AG04450 (cell line): ENCODE data around the gene KREMEN2. TPM values are rescaled to one million over a fixed set of nuclear protein-coding genes. Genes with fewer than 3 reads are reported as not detected.
A peak's percentile ranks its signal among the peaks of the same experiment; 100 is the strongest.
"Not testable (repeated sequence)": the region's sequence is repeated elsewhere in the genome, so short reads cannot be mapped to it uniquely, and the experiment has no call there.

Experiments used
- CTCF ChIA-PET: fragments of 300-600, 350-600 bp; formaldehyde crosslinking; extraction: SDS; loops from one replicate; lab custom pipeline; 2022; ENCODE audit warnings: antibody characterized with exemption, inconsistent platforms; lab: Charles Lee
- POLR2A ChIA-PET: fragments of 350-600 bp; formaldehyde crosslinking; extraction: SDS; loops from one replicate; lab custom pipeline; 2021; ENCODE audit warnings: antibody characterized with exemption, inconsistent platforms; lab: Yijun Ruan, JAX
- DNase-seq: peaks from one replicate; pipeline ENCODE4 v3.0.0-alpha.2; 2011; ENCODE audit warnings: low read depth, low spot score
- H3K27ac ChIP-seq: one replicate; pipeline ENCODE4 v1.5.1; 2012; ENCODE audit warnings: low read depth, low read length, control low read depth
- H3K27me3 ChIP-seq: one replicate; pipeline ENCODE4 v1.6.0; 2012; ENCODE audit warnings: low read length; ENCODE audit not compliant: control insufficient read depth, insufficient read depth
- H3K4me3 ChIP-seq: 2 replicates; pipeline ENCODE4 v1.5.1; 2011; ENCODE audit warnings: mild to moderate bottlenecking, low read depth, low read length, control low read depth
- H3K9me3 ChIP-seq: 2 replicates; pipeline ENCODE4 v1.5.1; 2012; ENCODE audit warnings: low read length; ENCODE audit not compliant: control insufficient read depth, insufficient read depth
- CTCF ChIP-seq: IDR thresholded peaks from 2 replicates; pipeline ENCODE4 v1.5.1; 2011; ENCODE audit warnings: low read depth, low read length, control low read depth, inconsistent platforms
- polyA plus RNA-seq: library from polyadenylated mRNA; depleted of rRNA; stranded (reverse); fragments of >200 nt; gene quantifications from 2 replicates; pipeline ENCODE4 v1.2.3, GENCODE V29; 2011

The KREMEN2 gene
- polyA plus RNA-seq, 1 experiment, result 0.04 TPM

- Histone ChIP-seq H3K27me3 (no peaks in the 10 kb centered on the region), H3K4me3 (no peak overlapping the region), H3K27ac (no peak overlapping the region), H3K9me3 (peaks cover 3% of the 10 kb centered on the region; the same call in 1 of the 2 replicates)
- TF ChIP-seq CTCF, result no peak
- no peak for DNase-seq
- ChIA-PET CTCF (interaction anchor here (0.7 to 2.3 kb wide), 3 partner anchors 13 to 86 kb away, joined by 3 to 12 read pairs (median 3); partner anchors contain the start of gene FLYWCH1), POLR2A (no interaction called here)
These were observed 38.9 kb upstream of the KREMEN2 start for GRCh38 chr16:2924901-2925755.

GRCh38 chr16:2925951-2926649 is 38.0 kb upstream of the KREMEN2 start:
- DNase-seq, result no peak
- Histone ChIP-seq H3K4me3 (no peak overlapping the region), H3K9me3 (peaks cover 3% of the 10 kb centered on the region; the same call in 1 of the 2 replicates), H3K27ac (no peak overlapping the region), H3K27me3 (no peaks in the 10 kb centered on the region)
- ChIA-PET CTCF (interaction anchor here (0.6 to 2.7 kb wide), 26 partner anchors 9 to 105 kb away, joined by 3 to 29 read pairs (median 5); partner anchors contain the start of genes FLYWCH1 and FLYWCH2), POLR2A (interaction anchor here (1.2 kb wide), 1 partner anchor 21 kb away, joined by 4 read pairs; no protein-coding TSS in a partner anchor)
- no peak for TF ChIP-seq CTCF

GRCh38 chr16:2926650-2926999 is 37.5 kb upstream of the KREMEN2 start:
- Histone ChIP-seq H3K4me3 (no peak overlapping the region), H3K9me3 (peaks cover 3% of the 10 kb centered on the region; the same call in 1 of the 2 replicates), H3K27me3 (no peaks in the 10 kb centered on the region), H3K27ac (no peak overlapping the region)
- no peak for TF ChIP-seq CTCF
- no peak for DNase-seq
- ChIA-PET POLR2A (interaction anchor here (1.2 kb wide), 1 partner anchor 21 kb away, joined by 4 read pairs; no protein-coding TSS in a partner anchor), CTCF (interaction anchor here (0.6 to 2.7 kb wide), 24 partner anchors 8 to 173 kb away, joined by 3 to 29 read pairs (median 5); partner anchors contain the start of genes FLYWCH1 and FLYWCH2)

GRCh38 chr16:2927010-2927646 is 36.9 kb upstream of the KREMEN2 start:
- Histone ChIP-seq H3K27ac (no peak overlapping the region), H3K27me3 (no peaks in the 10 kb centered on the region), H3K4me3 (peak overlapping the region; percentile 3; the same call in 1 of the 2 replicates), H3K9me3 (peaks cover 3% of the 10 kb centered on the region; the same call in 1 of the 2 replicates)
- ChIA-PET CTCF (interaction anchor here (0.5 to 2.7 kb wide), 37 partner anchors 8 to 174 kb away, joined by 3 to 29 read pairs (median 5); partner anchors contain the start of genes FLYWCH1 and FLYWCH2), POLR2A (interaction anchor here (1.2 kb wide), 1 partner anchor 22 kb away, joined by 4 read pairs; no protein-coding TSS in a partner anchor)
- DNase-seq, result peak; percentile 53
- peak; percentile 86 for TF ChIP-seq CTCF

- H3K27me3 ChIP-seq, H3K9me3 ChIP-seq, H3K4me3 ChIP-seq, POLR2A ChIA-PET, H3K27ac ChIP-seq, DNase-seq: not testable (repeated sequence)
- CTCF ChIA-PET, result interaction anchor here (1.1 to 2.7 kb wide), 10 partner anchors 9 to 89 kb away, joined by 3 to 29 read pairs (median 6); partner anchors contain the start of gene FLYWCH2
These were observed 35.9 kb upstream of the KREMEN2 start for GRCh38 chr16:2928151-2928550.
